ENCODE results near the gene DERL2. TPM values are rescaled to one million over a fixed set of nuclear protein-coding genes. Genes with fewer than 3 reads are reported as not detected.

DERL2 gene
- total RNA-seq, 1 donor from 2014 or later, result 59.3 TPM

DNA sequence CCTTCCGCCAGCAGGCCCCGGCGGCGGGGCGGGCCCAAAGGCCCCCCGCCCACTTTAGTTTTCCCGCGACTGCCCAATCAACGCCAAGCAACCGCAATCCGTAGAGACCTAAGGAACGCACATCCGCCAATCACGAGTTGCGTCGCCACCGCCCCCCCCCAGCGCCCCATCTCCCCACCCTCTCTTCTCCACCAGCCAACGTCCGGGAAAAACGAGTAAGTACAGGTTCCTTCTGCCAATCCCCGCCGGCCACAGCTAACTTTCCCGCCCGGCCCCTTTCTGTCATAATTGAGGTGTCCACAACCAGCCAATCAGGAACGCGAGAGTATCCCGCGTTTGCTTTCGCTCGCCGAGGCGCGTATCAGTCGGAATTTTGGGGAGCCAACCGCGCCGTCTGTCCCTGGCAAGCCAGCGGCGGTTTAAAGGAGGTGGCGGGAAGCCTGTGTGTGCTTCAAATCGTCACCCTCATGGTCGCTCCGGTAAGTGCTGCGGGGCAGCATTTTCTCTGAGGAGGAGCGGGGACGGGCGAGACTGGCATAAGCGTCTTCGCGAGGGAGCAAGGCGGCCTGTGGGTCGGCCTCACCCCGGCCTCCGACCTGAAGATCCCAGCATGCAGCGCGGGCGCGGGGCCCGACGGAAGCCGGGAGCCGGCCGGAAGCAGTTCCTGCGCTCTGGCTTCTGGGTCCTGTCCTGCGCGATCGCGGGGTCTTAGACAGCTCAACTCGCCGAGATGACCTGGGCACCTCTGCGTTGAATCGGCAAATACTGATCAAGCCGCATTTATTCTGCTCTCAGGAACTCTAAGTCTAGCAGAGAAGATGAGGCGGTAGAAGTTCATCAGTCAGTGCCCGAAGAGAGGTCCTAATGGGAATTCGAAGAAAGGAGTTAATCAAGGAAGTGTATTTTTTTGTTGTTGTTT, 487 bp upstream of the DERL2 start, which contains the start of gene MIS12:
MIS12 (plus strand) TSS at position 361 of the 919 bp plus-strand sequence. CDS start 2,297 bp downstream, outside the sequence.
- no peak for TF ChIP-seq CTCF (IDR thresholded peaks at IDR 0.05)
- H3K9me3 ChIP-seq, result no peaks in the 10 kb centered on the region
- H3K4me1 ChIP-seq, result peaks cover 29% of the 10 kb centered on the region
- intact Hi-C loops (cut with DNase I), result no loop called here
- H3K27me3 ChIP-seq (ENCODE audit: low read depth), result no peaks in the 10 kb centered on the region
- peak within 1 kb of the TSS; percentile 99 for H3K27ac ChIP-seq
- peak; percentile 98 to 99 for ATAC-seq
- peaks cover 61% of the 10 kb centered on the region for H3K36me3 ChIP-seq
- H3K4me3 ChIP-seq, result peak within 1 kb of the TSS; percentile 94
- peak; percentile 98 for DNase-seq

DNA sequence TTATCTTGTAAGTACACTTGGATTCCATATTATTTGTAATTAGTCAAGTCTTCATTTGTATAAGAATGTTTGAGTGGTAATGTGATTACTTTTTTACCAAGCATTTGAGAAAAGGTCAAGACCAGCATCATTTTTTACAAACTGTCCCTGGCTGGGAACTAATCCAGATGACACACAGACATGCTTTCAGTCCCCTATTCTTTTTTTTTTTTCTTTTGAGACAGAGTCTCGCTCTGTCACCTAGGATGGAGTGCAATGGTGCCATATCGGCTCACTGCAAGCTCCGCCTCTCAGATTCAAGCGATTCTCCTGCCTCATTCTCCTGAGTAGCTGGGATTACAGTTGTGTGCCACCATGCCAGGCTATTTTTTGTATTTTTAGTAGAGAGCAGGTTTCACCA, 4.5 kb downstream of the DERL2 start:
- ATAC-seq (no peak), DNase-seq (no peak)
- Histone ChIP-seq H3K4me1 (peaks cover 19% of the 10 kb centered on the region), H3K4me3 (no peak overlapping the region), H3K27me3 (ENCODE audit: low read depth) (no peaks in the 10 kb centered on the region), H3K27ac (no peak overlapping the region), H3K36me3 (peaks cover 82% of the 10 kb centered on the region), H3K9me3 (no peaks in the 10 kb centered on the region)
- intact Hi-C loops (cut with DNase I), result no loop called here
- TF ChIP-seq CTCF (IDR thresholded peaks at IDR 0.05), result no peak

- no peaks in the 10 kb centered on the region for H3K27me3 ChIP-seq (ENCODE audit: low read depth)
- H3K4me1 ChIP-seq, result peaks cover 19% of the 10 kb centered on the region
- H3K4me3 ChIP-seq, result no peak overlapping the region
- ATAC-seq, result no peak
- DNase-seq, result no peak
- no peaks in the 10 kb centered on the region for H3K9me3 ChIP-seq
- H3K36me3 ChIP-seq, result peaks cover 86% of the 10 kb centered on the region
- intact Hi-C loops (cut with DNase I), result no loop called here
- no peak for TF ChIP-seq CTCF (IDR thresholded peaks at IDR 0.05)
- no peak overlapping the region for H3K27ac ChIP-seq
These were observed 5.0 kb downstream of the DERL2 start for GRCh38 chr17:5480962-5481361.

- Histone ChIP-seq H3K36me3 (peaks cover 99% of the 10 kb centered on the region), H3K9me3 (no peaks in the 10 kb centered on the region), H3K4me1 (peaks cover 4% of the 10 kb centered on the region), H3K4me3 (no peak overlapping the region), H3K27ac (no peak overlapping the region), H3K27me3 (ENCODE audit: low read depth) (no peaks in the 10 kb centered on the region)
- no peak for TF ChIP-seq CTCF (IDR thresholded peaks at IDR 0.05)
- ATAC-seq (no peak), DNase-seq (no peak)
- intact Hi-C loops (cut with DNase I), result no loop called here
These were observed 7.0 kb downstream of the DERL2 start for GRCh38 chr17:5478992-5479391.

GRCh38 chr17:5473906-5474305, 12.1 kb downstream of the DERL2 start:
- ATAC-seq (no peak), DNase-seq (no peak)
- Histone ChIP-seq H3K4me1 (peaks cover 7% of the 10 kb centered on the region), H3K4me3 (no peak overlapping the region), H3K27me3 (ENCODE audit: low read depth) (no peaks in the 10 kb centered on the region), H3K27ac (no peak overlapping the region), H3K9me3 (no peaks in the 10 kb centered on the region), H3K36me3 (peaks cover 69% of the 10 kb centered on the region)
- no peak for TF ChIP-seq CTCF (IDR thresholded peaks at IDR 0.05)
- intact Hi-C loops (cut with DNase I), result no loop called here

Data from lower lobe of right lung (tissue), 2 donors.